Stimulated activated CD4-positive, alpha-beta T cell treated with anti-CD3 and anti-CD28 coated beads, Interleukin-12 subunit alpha, Interleukin-12 subunit beta, amount 100 ng/mL, for 24 hours (primary cell): ENCODE measurements around the gene CLDN9.

ENCODE experiments used
- DNase-seq, 2 experiments: peaks; one replicate each; pipeline ENCODE4 v3.0.0-alpha.2; 2020; ENCODE audit warnings: low read depth in 2 of 2

The CLDN9 gene

DNA sequence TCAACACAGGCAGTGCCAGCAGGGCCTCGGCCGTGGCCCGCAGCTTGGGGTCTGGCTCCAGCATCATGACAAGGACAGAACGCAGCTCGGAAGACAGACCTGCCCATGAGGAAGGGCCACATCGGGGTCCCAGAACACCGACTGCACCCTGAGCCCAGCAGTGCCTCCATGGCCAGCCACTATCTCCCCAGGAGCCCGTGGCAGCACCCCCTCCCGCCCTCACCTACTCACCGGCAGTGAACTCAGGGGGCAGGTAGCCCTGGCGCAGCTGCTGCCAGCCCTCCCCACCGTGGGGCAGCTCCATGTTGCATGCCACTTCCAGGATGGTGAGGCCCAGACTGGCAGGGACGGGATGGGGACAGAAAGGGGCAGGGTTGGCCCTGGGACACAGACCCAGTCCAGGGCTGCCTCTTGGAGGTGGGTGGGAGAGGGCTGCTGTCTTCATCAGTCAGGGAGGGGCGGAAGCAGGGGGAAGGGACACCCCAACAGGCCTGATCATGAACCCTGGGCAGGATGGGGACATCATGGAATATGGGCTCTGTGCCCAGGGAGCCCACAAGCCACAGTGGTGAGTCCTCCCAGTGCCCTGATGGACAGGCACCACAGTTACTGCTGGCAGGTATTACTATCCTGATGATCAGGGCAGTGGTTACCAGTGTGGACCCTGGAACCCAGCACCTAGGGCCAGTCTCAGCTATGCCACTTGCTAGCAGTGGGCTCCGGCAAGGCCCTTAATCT lies 38.2 kb upstream of the CLDN9 start:
- DNase-seq, result no peak

DNA sequence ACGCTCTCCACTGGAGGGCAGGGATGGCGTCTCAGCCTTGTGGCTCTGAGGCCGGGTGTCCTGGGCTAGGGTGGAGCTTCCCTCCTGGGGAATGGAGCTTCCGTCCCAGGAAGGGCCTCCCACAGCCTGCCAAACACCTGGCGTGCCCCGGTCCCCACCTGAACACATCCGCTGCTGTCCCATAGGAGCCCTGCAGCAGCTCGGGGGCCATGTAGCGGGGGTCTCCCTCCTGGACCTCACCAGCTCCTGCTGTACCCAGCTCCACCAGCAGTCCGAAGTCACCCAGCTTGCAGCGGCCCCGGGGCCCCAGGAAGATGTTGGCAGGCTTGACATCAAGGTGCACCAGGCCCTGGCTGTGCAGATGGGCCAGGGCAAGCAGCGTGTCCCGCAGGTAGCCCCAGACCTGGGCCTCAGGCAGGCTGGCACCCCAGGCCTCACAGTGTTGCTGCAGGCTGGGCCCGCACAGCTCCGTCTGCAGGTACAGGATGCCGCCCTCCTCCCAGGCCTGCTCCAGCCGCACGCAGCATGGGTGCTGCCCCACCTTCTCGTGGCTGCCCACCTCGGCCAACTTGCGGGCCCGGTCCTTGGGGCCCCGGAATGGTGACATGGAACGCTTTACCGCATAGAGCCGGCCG lies 37.4 kb upstream of the CLDN9 start:
- DNase-seq, result no peak

DNA sequence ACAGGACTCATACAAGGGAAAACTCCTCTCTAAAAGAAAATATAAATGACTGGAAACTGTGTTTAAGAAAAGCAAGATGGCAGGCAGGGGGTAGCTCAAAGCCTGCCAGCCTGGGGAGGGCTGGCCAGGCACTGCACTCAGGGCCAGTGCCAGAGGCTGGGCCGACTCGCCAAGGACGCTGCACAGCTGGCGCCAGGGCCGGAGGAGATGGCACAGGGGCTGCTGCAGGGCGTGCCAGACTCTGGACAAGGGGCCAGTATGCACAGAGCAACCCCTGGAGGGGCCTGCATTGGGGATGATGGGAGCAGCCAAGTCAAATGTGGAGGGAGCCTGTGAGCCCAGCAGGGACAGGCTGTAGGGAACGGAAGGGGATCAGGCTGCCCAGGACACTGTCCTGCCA lies 36.5 kb upstream of the CLDN9 start:
- no peak for DNase-seq

DNA sequence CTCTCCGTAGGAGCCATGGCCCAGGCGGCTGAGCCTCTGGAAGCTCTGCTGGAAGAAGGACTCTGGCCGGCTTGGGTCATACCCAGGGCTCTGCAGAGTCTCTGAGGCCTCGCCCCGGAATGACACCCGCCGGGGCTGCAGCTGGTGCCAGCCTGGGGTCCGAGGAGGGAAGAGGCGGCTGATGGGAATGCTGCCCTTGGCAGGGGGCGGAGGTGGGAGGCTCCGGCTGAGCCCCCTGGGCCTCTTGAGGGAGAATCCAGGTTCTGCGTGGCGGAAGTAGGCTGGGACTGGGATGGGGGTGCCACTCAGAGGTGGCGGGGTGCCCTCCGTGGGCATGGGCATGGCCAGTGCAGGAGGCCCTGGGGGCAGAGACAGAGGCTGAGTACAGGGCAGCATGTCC lies 36.0 kb upstream of the CLDN9 start:
- DNase-seq, result no peak

DNA sequence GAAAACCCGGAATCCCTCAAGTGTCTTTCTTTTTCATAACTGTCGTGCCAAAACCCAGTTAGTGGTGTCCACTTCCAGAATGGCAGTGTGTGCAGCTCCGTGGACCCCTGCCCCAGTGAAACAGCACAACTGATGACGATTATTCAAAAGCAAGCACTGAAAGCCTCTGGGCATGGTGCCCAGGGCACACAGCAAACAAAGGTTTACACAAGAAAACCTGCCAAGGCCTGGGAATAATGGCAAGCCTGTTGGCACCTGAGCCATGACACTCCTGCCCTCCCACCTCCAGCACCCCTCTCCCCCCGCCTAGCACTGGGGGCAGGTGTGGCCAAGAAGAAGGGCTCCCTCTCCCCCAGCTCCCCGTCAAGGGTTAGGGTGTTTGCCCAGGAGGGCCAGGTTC lies 35.3 kb upstream of the CLDN9 start:
- DNase-seq, result no peak

DNA sequence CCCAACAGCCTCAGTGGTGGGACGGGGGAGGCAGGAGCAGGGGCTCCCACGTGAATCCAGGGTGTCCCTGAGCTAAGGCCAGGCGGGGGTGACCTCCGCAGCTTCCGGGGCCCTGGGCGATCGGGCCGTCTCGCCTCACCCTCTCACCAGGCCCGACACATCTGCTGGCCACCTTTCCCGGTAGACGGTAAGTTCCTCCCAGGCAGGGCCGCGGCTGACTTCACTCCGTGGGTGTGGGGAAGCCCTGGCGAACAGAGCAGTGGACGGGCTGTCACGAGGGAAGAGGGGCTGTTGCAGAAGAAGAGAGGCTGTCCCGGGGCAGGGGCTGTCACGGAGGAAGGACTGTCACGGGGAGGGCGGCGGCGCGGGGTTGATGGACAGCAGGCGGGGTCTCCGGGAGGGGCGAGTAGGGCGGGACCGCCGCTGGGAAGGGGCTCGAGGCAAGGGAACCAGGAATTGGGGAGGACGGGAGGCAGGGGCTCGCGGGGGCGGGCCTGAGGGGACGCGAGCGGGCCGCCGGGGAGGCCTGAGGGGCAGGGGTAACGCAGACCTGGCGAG lies 33.0 kb upstream of the CLDN9 start:
- no peak for DNase-seq

DNA sequence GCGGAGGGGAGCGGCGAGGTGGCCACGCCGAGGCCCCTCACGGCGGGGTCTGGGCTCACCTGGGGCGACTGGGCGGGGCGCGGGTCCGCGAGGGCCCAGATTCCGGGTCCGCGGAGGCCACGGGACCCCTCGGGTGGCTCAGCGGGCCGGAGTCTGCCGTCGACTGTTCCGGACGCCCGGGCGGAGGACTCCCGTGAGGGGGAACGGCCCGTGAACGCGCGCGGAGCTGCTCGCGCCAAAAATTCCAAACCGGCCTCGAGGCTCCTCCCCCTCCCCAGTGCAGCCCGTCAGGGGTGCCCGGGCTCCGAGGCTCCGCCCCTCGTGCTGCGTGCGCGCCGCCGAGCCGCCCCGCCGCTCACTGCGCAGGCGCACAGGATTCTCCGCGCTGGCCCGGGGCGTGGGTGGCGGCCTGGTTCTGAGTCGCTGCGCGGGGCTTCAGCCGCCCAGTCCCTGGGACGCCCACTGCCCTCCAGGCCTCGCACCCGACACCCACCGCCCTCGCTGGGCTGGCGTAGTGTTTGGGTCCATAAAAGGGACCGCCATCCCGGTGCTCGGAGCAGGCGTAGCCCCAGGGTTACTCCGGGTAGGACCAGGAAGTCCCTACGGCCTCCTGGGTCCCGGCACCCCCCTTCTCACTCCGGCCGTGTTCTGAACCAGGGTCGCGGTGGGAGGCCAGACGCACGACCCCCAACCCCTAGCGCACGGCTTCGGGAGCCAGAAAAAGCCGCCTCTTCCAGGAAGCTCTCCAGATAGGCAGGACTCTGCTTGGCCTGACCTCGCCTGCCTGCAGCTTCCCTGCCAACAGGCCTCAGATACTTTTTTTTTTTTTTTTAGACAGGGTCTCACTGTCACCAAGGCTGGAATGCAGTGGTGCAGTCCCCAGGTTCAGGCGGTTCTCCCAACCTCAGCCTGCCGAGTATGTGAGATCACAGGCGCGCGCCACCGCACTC lies 32.2 kb upstream of the CLDN9 start, which contains the start of gene PKMYT1:
Gene PKMYT1 (minus strand): TSS at position 220 of the 950 bp plus-strand sequence. CDS start 789 bp downstream, outside the sequence.
- DNase-seq, result peak; percentile 88 to 95

DNA sequence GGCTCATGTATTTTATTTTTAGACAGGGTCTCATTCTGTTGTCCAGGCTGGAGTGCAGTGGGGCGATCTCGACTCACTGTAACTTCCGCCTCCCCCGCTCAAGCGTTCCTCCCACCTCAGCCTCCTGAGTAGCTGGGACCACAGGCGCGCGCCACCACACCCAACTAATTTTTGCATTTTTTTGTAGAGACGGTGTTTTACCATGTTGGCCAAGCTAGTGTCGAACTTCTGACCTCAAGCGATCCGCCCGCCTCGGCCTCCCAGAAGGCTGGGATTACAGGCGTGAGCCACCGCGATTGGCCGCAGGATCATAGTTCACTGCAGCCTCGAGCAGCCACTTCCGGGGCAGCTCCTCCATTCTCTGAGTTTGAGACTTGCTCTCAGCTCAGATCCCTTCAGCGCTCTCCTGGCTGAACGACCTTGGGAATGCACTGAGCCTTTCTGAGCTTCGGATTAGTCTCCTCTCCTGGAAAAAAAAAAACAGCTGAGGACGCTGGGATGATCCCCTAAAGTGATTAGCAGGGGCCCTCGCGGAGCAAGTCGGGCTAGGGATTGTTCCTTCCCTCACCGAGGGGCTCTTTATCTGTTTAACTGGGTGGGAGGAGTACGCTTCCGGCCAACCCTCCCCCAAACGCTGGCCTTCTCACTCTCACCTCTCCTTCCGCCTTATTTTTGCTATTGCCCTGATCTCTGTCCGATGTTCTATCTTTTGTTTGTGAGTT lies 31.4 kb upstream of the CLDN9 start:
- no peak for DNase-seq

DNA sequence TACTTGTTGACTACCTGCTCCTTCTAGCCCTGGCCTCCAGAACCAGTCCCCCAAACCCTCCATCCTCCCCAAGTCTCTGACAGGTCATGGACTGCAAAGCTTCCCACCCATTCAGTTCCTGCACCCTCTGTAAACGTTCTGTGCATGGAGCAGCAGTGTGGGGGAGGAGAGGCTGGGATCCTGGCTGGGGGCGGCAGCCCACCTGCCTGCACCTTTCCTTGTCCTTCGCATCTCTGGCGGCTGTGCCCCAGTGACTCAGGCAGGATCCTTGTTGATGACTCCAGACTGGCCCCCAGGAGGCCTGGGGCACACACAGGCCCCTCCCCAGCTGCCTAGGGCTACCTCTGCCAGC lies 30.8 kb upstream of the CLDN9 start:
- DNase-seq, result no peak

DNA sequence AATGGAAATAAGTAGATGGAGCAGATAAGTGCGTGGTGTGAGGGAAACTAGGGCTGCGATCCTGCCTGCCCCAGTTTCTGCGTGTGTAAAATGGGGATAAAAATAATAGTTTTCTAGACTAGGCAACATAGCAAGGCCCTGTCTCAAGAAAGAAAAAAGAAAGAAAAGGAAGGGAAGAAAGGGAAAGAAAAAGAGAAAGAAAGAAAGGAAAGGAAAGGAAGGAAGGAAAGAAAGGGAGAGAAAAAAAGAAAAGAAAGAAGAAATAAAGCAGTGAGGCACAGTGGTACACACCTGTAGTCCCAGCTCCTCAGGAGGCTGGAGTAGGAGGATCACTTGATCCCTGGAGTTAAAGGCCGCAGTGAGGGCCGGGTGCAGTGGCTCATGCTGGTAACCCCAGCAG lies 30.3 kb upstream of the CLDN9 start:
- DNase-seq, result no peak

DNA sequence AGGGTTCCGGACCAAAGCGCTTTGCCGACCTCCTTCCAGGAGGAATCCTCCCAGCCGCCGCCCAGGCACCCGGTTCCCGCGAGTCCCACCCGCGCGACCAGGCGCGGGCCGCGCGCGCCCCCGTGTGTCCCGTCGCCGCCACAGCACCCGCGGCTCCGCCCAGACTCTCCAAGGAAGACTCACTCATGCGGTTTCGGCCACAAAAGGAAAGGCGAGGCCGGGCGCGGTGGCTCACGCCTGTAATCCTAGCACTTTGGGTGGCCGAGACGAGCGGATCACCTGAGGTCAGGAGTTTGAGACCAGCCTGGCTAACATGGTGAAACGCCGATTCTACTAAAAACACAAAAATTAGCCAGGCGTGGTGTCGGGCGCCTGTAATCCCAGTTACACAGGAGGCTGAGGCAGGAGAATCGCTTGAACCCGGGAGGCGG lies 29.0 kb upstream of the CLDN9 start:
- DNase-seq, result peak; percentile 54 to 76

DNA sequence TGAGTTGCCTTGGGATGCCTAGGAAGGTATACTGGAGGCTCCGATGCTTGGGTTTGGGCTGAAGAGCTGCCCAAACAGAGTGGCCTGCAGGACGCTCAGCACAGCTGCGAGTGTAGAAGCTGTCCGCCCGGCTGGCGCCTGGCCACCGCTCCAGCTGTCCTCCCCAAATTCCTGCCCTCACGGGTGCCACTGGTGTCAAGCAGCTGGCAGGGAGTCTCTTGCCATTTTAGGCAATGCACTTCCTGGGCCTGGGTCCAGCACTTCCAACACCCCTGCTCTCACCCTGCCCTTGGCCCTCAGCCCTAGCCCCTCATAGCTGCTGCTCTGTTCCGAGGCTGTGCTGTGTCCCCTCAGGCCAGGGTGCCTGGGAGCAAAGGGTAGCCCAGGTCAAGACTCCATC lies 27.3 kb upstream of the CLDN9 start:
- no peak for DNase-seq

DNA sequence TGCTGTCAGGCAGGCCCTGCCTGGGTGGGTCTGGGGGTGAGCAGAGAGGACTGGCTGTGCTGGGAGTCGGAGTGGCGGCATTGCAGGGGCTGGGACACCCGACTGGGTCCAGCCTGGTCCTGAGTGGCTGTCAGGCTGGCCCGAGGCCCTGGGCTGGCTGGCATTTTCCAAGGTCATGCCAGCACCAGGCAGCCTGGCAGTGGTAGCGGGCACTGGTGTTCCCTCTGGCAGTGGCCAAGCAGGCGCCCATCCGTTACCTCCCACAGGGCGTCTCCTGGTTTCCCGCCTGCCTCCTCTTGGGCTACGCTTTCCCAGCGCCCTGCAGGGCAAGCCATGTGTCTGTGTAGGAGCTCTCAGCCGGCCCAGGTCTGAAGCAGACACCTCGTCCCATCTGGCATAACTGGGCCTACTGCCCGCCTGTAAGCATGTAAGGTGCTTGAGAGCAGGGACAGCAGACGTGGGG lies 26.8 kb upstream of the CLDN9 start:
- no peak for DNase-seq

DNA sequence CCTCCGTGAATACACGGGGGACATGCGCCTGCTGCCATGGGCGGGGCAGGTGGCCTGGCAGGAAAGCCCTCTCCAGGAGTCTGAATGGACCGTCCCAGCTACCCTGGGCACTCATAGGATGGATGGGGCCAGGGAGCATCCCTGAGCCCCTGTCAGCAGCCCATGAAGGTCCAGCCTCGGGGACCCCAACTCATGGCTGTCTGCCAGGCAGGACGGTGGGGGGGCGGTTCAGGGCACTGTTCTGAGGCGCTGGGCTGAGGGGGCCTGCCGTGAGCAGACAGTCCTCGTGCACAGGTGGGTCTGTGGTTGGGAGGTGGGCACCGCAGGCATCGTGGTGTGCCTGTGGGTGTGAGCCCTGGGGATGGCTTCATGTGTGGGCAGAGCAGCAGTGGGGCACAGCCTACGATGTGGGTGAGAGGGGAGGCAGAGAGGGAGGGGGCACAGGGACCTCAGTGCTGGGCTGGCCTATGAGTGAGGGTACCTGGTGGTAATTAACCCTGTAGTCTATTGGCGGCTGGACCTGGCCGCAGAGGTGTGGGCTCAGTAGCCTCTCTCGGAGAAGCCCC lies 26.0 kb upstream of the CLDN9 start:
- no peak for DNase-seq

DNA sequence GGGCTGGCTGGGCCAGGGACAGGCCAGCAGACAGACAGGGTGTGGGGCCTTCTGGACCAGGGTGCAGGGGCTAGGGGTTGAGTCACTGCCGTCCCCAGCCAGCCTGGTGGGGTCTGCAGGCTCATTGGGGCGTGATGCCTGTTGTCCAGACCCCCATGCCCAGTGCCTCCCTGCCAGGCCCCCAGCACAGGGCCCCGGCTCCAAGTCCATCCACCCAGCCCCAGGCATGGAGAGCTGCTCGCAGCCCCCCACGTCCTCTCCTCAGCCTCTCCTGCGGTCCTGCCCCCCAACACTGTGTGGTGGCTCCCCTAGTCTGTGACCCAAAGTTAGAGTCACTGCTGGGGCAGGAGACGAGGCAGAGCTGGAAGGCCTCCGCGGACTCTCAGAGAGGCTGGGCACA lies 25.4 kb upstream of the CLDN9 start:
- DNase-seq, result no peak

DNA sequence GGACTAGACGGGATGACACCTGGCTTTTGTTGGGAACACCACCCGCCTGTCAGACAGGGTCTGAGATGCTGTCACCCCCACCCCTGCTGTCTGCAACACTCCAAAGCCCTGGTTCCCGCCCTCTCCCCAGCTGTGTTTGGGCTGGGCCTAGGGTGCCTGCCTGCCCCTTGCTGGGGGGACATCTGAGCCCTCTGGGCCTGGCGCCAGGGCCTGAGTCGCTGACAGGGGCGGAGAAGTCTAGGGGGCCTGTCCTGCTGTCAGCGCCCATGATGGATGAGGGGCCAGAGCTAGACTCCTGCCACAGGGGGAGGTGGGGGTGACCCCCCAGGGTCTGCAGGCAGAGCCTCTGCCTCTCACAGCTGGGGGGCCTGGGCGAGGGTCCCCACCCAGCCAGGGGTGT lies 24.9 kb upstream of the CLDN9 start:
- no peak for DNase-seq

DNA sequence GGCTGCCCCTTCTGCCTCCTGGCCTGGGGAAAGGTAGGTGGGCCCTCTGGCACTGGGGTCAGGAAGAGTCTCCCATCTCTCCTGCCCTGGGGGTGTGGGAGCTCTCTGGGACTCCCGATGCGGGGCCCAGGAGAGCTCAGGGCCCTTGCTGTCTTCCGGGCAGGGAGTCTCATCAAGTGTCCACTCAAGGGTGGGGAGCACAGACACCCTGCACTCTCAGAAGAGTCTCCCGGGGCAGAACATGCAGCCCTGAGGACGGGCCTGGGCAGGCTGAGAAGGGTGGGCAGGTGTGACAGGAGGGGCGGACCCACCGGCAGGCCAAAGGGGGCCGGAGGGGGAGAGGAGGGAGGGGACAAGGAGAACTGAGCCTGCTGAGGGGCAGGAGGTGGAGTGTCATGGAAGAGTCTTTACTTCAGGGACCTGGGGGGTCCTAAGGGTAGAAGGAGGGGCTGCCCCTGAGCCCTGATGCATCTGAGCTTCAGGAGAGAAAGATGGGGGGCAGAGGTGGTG lies 24.1 kb upstream of the CLDN9 start:
- no peak for DNase-seq

DNA sequence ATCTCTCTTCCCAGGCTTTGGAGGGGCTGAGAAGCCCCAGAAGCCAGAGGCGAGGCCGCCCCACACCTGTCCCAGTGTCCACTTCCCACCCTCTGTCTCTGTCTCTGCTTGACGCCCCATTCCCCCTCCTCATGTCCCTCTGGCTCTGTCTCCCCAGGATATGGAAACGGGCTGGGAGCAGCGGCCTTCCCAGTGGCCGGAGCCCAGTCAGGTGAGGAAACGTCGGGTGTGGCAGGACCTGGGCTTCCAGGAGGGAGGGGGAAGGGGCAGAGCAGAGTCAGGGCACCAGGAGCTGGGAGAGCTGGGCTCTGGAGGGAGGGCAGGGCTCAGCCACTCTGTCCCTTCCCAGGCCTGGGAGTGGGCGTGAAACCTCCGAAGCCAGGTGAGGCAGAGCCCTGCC lies 21.8 kb upstream of the CLDN9 start:
- no peak for DNase-seq

DNA sequence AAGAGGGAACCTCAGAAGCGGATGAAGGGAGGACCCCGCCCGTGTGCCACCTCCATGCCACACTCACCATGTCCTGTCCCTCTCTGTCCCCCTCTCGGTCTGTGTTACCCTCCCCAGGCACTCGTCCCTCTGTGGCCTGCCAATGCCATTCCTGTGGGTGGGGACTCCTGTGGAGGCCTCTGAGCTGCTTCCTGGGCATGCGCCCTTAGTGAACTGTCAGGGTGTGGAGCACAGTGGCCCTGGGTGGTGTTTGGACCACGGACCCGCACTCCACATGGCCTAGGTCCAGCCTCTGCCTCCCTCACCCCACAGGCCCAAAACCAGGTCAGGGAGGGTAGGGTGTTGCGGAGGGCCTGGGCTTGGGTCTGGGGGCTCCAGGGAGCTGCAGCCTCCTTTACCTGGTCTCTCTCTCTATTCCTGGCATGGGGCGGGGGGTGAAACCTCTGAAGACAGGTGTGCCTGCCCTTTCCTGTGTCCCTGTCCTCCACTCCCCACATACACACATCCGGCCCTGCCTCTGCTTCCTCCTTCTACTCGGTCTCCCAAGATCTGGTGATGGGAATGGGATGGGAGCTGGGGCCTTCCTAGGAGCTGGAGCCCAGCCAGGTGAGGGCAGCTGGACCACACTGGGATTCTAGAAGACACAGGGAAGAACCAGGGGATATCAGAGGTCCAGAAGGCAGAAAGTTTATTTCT lies 21.0 kb upstream of the CLDN9 start:
- DNase-seq, result no peak

DNA sequence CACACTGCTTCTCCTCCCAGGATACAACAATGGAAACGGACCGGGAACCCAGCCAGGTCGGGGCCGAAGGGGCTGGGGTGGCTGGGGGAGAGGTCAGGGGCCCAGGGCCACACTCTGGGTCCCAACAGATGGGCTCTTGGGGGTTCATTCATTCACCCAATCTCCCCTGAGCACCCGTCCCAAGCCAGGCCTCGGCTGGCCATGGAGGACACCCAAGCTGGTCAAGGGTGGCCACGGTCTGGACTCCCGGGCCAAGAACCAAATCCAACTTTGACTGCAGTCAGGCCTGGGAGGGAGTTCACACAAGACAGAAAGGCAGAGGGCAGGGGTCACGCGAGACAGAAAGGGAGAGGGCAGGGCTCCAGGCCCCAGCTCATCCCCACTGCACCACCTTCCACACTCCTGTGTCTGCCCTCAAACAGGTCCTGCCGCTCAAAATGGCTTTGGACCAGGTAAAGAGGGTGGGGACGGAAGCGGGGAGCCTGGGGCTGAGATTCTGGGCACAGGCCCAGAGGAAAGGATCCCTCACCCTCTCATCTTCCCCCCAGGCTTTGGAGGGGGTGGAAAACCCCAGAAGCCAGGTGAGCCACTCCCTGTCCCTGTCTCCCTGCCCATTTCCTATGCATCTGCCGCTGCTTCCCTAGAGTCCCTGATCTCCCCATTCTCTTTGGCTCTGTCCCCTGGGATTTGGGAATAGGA lies 20.2 kb upstream of the CLDN9 start:
- DNase-seq, result no peak
